Left lung (tissue), 10 donors: Measurements from ENCODE around the gene ZDHHC21. TPM values are rescaled to one million over a fixed set of nuclear protein-coding genes. Genes with fewer than 3 reads are reported as not detected.

ENCODE experiments used
- ATAC-seq: fragments of 200-7000 bp; cut with Tn5 transposase; one replicate; pipeline ENCODE4 v1.9.1; 2020; ENCODE audit warnings: moderate library complexity
- DNase-seq, 4 donors: peaks; one replicate each; pipeline ENCODE4 v3.0.0-alpha.2; 2013 to 2020
- H3K27ac ChIP-seq, 2 donors: fragments of 200-600 bp; sonication (generic) in 1 of 2; one replicate each; pipeline versions ENCODE4 v1.5.0 to v1.8.0; 2020 to 2021
- H3K27me3 ChIP-seq, 2 donors: fragments of 200-600 bp; sonication (generic) in 1 of 2; one replicate each; pipeline versions ENCODE4 v1.5.0 to v1.8.0; 2020 to 2021
- H3K36me3 ChIP-seq, 2 donors: fragments of 200-600 bp; sonication (generic) in 1 of 2; one replicate each; pipeline versions ENCODE4 v1.5.0 to v1.8.0; 2020 to 2021
- H3K4me1 ChIP-seq, 2 donors: fragments of 200-600 bp; one replicate each; pipeline ENCODE4 v1.8.0; 2021
- H3K4me3 ChIP-seq, 2 donors: fragments of 200-600 bp; sonication (generic) in 1 of 2; one replicate each; pipeline versions ENCODE4 v1.5.0 to v1.8.0; 2020 to 2021; ENCODE audit warnings: mild to moderate bottlenecking in 1 of 2
- H3K9me3 ChIP-seq, 2 donors: fragments of 200-600 bp; sonication (generic) in 1 of 2; one replicate each; pipeline versions ENCODE4 v1.5.0 to v1.8.0; 2020 to 2021
- intact Hi-C, 2 donors: fragments of 100-400 bp; cut with DNase I; formaldehyde crosslinking; loops; one replicate each; pipeline versions ENCODE4 v1.11.2 to v1.14.2; 2022
- polyA plus RNA-seq, 6 donors: library from polyadenylated mRNA; unstranded; fragments of 120-200 nt; gene quantifications; one replicate each; pipeline ENCODE4 v1.2.1, GENCODE V29; 2013; ENCODE audit not compliant: insufficient read length in 6 of 6
- total RNA-seq, 2 donors: library from RNA; stranded (reverse); fragmentation: NEBNext Ultra II Directional; extraction: Animal tissue kit (Norgen Biotek cat#: 25700); gene quantifications; one replicate each; pipeline ENCODE4 v1.2.1, GENCODE V29; 2021
- TF ChIP-seq, protein P1 (sequence below), 2 donors: fragments of 200-600 bp; sonication (generic) in 1 of 2; IDR thresholded peaks; one replicate each; pipeline versions ENCODE4 v1.5.0 to v1.8.0; 2021; ENCODE audit warnings: antibody characterized with exemption in 2 of 2
- donor health status: DM: no; HTN: yes; CAD: no.
- donor health status: DM: no; HTN: no; CAD: no.

ZDHHC21 gene
- total and polyA plus RNA-seq, 8 donors: 19.4 to 27.7 (median 24.9) TPM

DNA sequence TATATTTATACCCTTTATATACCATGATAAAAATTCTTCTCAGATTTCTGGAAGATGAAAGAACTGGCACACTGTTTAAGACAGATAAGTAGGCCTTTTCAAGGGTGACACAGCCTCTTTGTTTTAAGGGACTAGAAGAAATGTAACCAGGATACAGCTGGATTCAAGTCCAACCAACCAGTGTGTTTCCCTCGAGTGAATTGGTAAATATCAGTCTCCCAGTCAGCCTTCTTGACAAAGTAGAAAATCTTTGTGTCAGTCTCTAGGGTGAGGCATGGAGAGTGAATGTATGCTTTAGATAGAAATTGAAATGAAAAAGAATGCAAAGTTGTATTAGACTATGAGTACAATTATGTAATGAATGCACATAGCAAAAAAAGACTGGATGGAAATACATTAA is 119.1 kb downstream of the ZDHHC21 start:
- H3K36me3 ChIP-seq: no peaks in the 10 kb centered on the region
- no peak overlapping the region for H3K4me3 ChIP-seq
- H3K4me1 ChIP-seq: no peaks in the 10 kb centered on the region
- DNase-seq (no peak), ATAC-seq (no peak)
- intact Hi-C loops: no loop called here
- H3K9me3 ChIP-seq: peaks cover 0 to 8% of the 10 kb centered on the region in 2 donors
- no peak overlapping the region for H3K27ac ChIP-seq
- H3K27me3 ChIP-seq: no peaks in the 10 kb centered on the region
- TF ChIP-seq, protein P1, sequence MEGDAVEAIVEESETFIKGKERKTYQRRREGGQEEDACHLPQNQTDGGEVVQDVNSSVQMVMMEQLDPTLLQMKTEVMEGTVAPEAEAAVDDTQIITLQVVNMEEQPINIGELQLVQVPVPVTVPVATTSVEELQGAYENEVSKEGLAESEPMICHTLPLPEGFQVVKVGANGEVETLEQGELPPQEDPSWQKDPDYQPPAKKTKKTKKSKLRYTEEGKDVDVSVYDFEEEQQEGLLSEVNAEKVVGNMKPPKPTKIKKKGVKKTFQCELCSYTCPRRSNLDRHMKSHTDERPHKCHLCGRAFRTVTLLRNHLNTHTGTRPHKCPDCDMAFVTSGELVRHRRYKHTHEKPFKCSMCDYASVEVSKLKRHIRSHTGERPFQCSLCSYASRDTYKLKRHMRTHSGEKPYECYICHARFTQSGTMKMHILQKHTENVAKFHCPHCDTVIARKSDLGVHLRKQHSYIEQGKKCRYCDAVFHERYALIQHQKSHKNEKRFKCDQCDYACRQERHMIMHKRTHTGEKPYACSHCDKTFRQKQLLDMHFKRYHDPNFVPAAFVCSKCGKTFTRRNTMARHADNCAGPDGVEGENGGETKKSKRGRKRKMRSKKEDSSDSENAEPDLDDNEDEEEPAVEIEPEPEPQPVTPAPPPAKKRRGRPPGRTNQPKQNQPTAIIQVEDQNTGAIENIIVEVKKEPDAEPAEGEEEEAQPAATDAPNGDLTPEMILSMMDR (IDR thresholded peaks at IDR 0.05): no peak

DNA sequence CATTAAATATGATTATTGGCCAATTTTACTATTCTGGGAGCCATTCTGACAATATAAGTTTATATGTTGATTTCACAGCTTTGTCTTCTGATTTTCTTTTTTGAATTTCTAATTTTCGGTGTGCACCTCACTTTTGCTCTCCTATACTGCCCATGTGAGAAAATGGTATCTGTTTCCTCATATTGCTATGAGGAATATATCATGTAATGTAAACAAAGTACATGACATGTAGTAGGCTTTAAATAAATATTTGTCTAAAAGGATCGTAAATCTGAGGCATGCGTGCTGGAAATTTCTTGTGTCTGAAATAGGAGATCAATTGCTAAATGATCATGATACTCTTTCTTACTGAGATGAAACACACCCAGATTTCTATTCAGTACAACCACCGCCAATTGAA is 119.9 kb downstream of the ZDHHC21 start:
- Histone ChIP-seq H3K27me3 (no peaks in the 10 kb centered on the region), H3K27ac (no peak overlapping the region), H3K4me1 (no peaks in the 10 kb centered on the region), H3K4me3 (no peak overlapping the region), H3K9me3 (peaks cover 0 to 5% of the 10 kb centered on the region in 2 donors), H3K36me3 (no peaks in the 10 kb centered on the region)
- intact Hi-C loops: no loop called here
- ATAC-seq (no peak), DNase-seq (no peak)
- TF ChIP-seq, protein P1 (IDR thresholded peaks at IDR 0.05): no peak

DNA sequence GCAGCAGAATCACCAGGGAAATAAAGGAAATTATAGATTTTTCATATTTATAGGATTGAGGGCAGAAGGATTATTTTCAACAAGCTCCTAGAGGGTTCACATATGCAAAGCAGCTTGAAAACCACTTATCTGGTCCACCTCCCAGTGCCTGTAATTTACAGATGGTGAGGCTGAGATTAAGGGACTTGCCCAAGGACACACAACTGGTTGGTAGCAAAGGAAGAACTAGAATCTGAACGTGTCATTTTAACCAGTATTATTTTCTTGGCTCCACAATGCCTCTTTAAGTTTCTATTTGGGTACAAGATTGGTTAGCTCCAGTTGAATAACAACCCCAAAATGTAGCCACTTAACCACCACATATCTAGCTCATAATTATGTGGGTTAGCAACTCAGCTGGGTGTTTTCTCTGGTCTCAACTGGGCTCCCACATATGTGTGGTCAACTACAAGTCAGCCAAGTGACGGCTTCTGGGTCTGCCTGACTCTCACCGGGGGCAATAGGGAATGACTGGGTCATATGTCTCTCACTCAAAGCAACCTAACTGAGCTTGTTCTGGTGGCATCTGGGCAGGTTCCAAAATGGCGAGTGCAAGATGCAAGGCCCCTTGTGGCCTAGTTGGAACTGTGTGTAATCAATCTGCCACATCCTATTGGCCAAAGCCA is 127.7 kb downstream of the ZDHHC21 start:
- H3K27me3 ChIP-seq: no peaks in the 10 kb centered on the region
- intact Hi-C loops: no loop called here
- no peaks in the 10 kb centered on the region for H3K9me3 ChIP-seq
- no peaks in the 10 kb centered on the region for H3K36me3 ChIP-seq
- no peak overlapping the region for H3K27ac ChIP-seq
- H3K4me1 ChIP-seq: no peaks in the 10 kb centered on the region
- TF ChIP-seq, protein P1 (IDR thresholded peaks at IDR 0.05): no peak
- DNase-seq (no peak), ATAC-seq (no peak)
- no peak overlapping the region for H3K4me3 ChIP-seq

DNA sequence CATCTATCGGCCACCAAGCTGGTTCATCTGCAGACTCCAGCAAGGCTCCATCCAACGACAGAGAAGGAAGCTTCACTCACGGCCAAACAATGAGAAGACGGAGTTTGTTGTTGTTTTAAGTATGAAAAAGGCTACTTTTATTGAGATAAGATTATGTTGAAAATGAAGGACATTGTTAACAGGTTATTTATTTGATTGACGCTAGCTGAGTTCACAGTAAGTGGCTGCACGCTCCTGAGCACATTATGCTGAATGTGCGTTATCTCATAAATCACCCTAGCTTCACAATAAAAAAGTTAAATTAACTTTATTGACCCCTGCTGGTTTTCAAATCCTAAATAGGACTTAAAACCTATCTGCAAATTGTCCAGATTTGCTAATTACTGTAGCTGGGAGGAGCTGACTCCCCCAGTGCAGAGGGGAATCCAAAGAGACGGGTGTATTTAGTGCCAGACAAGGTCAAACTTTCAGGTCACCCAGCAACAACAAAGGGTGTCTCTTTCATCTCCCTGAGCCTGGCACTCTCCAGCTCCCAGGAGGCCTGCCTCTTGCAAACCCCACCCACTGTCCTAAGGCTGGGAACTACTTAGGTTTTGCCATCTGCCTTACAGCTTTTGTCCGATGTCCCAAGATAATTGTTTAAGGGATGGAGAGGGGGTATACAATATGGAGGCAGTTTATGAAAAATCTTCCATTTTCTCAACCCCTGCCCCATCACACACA is 129.2 kb downstream of the ZDHHC21 start:
- no peak for ATAC-seq
- no peaks in the 10 kb centered on the region for H3K9me3 ChIP-seq
- TF ChIP-seq, protein P1 (IDR thresholded peaks at IDR 0.05): no peak

DNA sequence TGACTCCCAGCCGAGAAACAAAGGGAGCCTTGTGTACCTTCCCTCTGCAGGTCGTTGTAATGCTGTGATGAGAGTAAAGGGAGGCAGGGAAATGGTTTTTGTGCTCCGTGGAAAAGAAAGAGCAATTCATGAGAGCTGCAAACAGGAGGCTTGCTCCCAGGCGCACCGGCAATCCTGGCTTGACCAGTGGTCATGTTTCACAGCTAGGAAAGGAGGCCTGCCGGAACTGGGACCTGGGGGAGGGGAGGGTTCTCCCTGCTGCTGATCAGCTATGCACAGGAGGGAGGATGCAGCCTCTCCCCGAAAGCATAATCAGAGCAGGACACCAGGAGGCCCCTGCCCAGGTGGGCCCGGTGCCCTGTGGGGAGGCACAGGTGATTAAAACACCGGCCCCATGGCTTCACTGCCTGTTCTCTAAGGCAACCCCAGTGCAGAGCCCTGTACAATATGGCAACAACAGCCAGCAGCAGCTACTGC is 131.3 kb downstream of the ZDHHC21 start:
- no peaks in the 10 kb centered on the region for H3K27me3 ChIP-seq
- no peak overlapping the region for H3K27ac ChIP-seq
- ATAC-seq: no peak
- H3K9me3 ChIP-seq: no peaks in the 10 kb centered on the region
- TF ChIP-seq, protein P1 (IDR thresholded peaks at IDR 0.05): no peak
- H3K36me3 ChIP-seq: no peaks in the 10 kb centered on the region
- no peak overlapping the region for H3K4me3 ChIP-seq
- intact Hi-C loops: no loop called here
- DNase-seq: no peak
- H3K4me1 ChIP-seq: no peaks in the 10 kb centered on the region

More for the DNA sequence above, 129.2 kb downstream of the ZDHHC21 start:
- H3K27me3 ChIP-seq: no peaks in the 10 kb centered on the region
- no peak for DNase-seq
- no peak overlapping the region for H3K27ac ChIP-seq
- no peak overlapping the region for H3K4me3 ChIP-seq
- no peaks in the 10 kb centered on the region for H3K36me3 ChIP-seq
- no peaks in the 10 kb centered on the region for H3K4me1 ChIP-seq
- intact Hi-C loops: no loop called here
